ENCODE measurements around the gene TEX14.

TEX14 gene, protein sequence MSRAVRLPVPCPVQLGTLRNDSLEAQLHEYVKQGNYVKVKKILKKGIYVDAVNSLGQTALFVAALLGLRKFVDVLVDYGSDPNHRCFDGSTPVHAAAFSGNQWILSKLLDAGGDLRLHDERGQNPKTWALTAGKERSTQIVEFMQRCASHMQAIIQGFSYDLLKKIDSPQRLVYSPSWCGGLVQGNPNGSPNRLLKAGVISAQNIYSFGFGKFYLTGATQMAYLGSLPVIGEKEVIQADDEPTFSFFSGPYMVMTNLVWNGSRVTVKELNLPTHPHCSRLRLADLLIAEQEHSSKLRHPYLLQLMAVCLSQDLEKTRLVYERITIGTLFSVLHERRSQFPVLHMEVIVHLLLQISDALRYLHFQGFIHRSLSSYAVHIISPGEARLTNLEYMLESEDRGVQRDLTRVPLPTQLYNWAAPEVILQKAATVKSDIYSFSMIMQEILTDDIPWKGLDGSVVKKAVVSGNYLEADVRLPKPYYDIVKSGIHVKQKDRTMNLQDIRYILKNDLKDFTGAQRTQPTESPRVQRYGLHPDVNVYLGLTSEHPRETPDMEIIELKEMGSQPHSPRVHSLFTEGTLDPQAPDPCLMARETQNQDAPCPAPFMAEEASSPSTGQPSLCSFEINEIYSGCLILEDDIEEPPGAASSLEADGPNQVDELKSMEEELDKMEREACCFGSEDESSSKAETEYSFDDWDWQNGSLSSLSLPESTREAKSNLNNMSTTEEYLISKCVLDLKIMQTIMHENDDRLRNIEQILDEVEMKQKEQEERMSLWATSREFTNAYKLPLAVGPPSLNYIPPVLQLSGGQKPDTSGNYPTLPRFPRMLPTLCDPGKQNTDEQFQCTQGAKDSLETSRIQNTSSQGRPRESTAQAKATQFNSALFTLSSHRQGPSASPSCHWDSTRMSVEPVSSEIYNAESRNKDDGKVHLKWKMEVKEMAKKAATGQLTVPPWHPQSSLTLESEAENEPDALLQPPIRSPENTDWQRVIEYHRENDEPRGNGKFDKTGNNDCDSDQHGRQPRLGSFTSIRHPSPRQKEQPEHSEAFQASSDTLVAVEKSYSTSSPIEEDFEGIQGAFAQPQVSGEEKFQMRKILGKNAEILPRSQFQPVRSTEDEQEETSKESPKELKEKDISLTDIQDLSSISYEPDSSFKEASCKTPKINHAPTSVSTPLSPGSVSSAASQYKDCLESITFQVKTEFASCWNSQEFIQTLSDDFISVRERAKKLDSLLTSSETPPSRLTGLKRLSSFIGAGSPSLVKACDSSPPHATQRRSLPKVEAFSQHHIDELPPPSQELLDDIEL (N-terminal part only)

DNA sequence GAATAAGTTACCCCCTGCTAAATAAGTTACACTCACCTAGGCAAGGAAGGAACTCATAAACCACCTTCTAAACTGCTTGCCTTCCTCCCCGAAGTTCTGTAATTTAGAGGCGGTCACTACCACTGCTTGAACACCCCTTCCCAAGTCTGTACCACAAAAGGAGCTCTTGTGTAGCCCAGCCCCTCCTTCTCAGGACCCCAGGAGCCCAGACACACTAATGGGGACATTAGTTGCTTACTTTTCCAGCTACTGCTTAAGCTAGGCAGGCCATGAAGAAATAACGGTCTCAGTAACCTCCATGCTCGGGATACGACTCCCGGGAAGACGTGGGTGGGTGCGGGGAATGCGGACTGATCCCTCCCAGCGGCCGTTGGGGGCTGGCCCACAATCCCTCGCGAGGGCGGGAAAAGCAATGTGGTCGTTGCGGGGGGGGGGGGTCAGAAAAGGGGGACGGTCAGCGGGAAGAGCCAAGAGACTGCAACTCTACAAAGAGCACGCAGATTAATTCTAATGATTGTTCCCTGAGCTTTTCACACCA is at the start of gene TEX14:
TSS of gene TEX14 (minus strand) at position 345 of the 538 bp plus-strand sequence. CDS start 40,044 bp downstream, outside the sequence.
- Histone ChIP-seq H3K36me3 (ENCODE audit: control insufficient read depth, insufficient read depth, low read length) (no peaks in the 10 kb centered on the region; the same call in 1 of the 2 replicates), H3K27me3 (replicated peaks; ENCODE audit: control insufficient read depth, insufficient read depth, low read length) (no peaks in the 10 kb centered on the region), H3K4me3 (replicated peaks; ENCODE audit: low read depth, low read length) (peak within 1 kb of the TSS; percentile 78)
- no peak for DNase-seq (ENCODE audit: extremely low read depth, insufficient read length)
- TF ChIP-seq, protein P1, sequence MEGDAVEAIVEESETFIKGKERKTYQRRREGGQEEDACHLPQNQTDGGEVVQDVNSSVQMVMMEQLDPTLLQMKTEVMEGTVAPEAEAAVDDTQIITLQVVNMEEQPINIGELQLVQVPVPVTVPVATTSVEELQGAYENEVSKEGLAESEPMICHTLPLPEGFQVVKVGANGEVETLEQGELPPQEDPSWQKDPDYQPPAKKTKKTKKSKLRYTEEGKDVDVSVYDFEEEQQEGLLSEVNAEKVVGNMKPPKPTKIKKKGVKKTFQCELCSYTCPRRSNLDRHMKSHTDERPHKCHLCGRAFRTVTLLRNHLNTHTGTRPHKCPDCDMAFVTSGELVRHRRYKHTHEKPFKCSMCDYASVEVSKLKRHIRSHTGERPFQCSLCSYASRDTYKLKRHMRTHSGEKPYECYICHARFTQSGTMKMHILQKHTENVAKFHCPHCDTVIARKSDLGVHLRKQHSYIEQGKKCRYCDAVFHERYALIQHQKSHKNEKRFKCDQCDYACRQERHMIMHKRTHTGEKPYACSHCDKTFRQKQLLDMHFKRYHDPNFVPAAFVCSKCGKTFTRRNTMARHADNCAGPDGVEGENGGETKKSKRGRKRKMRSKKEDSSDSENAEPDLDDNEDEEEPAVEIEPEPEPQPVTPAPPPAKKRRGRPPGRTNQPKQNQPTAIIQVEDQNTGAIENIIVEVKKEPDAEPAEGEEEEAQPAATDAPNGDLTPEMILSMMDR (IDR thresholded peaks at IDR 0.05; ENCODE audit: insufficient read depth, low read length, poor library complexity, severe bottlenecking): no peak

DNA sequence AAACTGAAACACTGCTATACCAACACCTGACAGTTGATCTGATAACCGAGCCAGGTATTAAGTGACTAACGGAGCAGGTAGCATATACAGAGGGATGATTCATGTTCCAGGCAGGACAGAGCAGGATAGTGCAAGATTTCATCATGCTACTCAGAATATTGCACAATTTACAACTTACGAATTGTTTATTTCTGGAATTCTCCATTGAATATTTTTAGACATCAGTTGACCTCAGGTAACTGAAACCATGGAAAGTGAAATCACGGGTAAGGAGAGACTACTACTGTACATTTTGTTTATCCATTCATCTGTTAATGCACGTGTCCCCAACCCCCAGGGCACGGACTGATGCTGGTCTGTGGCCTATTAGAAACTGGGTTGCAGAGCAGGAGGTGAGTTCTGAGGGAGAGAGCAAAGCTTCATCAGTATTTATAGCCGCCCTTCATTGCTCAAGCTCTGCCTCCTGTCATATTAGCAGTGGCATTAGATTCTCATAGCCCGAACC is 49.3 kb upstream of the TEX14 start:
- no peaks in the 10 kb centered on the region for H3K27me3 ChIP-seq (replicated peaks; ENCODE audit: control insufficient read depth, insufficient read depth, low read length)
- TF ChIP-seq, protein P1 (IDR thresholded peaks at IDR 0.05; ENCODE audit: insufficient read depth, low read length, poor library complexity, severe bottlenecking): no peak
- DNase-seq (ENCODE audit: extremely low read depth, insufficient read length): no peak
- H3K4me3 ChIP-seq (replicated peaks; ENCODE audit: low read depth, low read length): no peak overlapping the region
- H3K36me3 ChIP-seq (ENCODE audit: control insufficient read depth, insufficient read depth, low read length): no peaks in the 10 kb centered on the region

DNA sequence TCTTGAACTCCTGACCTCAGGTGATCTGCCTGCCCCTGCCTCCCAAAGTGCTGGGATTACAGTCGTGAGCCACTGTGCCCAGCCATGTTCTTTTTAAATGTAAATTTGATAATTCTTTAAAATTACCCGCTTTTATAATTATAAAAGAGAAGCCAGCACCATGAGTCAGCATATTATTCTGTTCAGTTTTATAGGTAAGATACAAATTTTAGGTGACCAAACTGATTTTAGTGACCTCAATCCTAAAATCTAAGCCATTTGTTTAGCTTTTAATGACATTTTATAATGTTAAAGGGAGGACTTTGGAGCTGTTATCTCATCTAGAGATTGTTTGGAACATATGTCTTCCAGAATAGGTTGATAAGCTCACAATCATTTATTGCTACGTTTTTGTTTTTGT is 43.0 kb upstream of the TEX14 start:
- TF ChIP-seq, protein P1 (IDR thresholded peaks at IDR 0.05; ENCODE audit: insufficient read depth, low read length, poor library complexity, severe bottlenecking): no peak
- no peak for DNase-seq (ENCODE audit: extremely low read depth, insufficient read length)
- Histone ChIP-seq H3K4me3 (replicated peaks; ENCODE audit: low read depth, low read length) (no peak overlapping the region), H3K36me3 (ENCODE audit: control insufficient read depth, insufficient read depth, low read length) (no peaks in the 10 kb centered on the region), H3K27me3 (replicated peaks; ENCODE audit: control insufficient read depth, insufficient read depth, low read length) (no peaks in the 10 kb centered on the region)

DNA sequence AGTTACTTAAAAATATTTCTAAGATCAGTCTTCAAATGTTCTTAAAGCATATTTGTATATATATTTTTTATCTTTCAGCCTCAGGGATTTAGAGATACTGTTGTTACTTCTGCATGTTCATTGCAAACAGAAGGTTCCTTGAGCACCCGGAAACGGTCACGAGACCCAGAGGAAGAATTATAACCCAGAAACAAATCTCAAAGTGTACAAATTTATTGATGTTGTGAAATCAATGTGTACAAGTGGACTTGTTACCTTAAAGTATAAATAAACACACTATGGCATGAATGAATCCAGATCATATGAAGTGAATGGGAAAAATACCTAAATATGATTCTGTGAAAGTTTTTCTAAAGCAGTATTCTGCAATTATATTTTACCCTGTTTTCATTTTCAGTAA is 42.2 kb upstream of the TEX14 start:
- Histone ChIP-seq H3K27me3 (replicated peaks; ENCODE audit: control insufficient read depth, insufficient read depth, low read length) (no peaks in the 10 kb centered on the region), H3K36me3 (ENCODE audit: control insufficient read depth, insufficient read depth, low read length) (no peaks in the 10 kb centered on the region), H3K4me3 (replicated peaks; ENCODE audit: low read depth, low read length) (no peak overlapping the region)
- DNase-seq (ENCODE audit: extremely low read depth, insufficient read length): no peak
- TF ChIP-seq, protein P1 (IDR thresholded peaks at IDR 0.05; ENCODE audit: insufficient read depth, low read length, poor library complexity, severe bottlenecking): no peak

DNA sequence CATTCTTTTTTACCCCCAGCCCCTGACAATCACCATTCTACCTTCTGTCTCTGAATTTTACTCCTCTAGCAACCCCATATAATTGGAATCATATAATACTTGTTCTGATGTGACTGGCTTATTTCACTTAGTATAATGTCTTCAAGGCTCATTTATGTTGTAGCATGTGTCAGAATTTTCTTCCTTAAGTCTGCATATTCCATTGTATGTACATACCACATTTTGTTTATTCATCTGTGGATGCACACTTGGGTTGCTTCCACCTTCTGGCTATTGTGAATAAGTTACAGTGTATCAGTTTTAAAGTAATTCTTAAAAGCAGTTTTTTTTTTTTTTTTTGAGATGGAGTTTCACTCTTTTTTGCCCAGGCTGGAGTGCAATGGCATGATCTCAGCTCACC is 39.1 kb upstream of the TEX14 start:
- no peaks in the 10 kb centered on the region for H3K36me3 ChIP-seq (ENCODE audit: control insufficient read depth, insufficient read depth, low read length)
- no peak for DNase-seq (ENCODE audit: extremely low read depth, insufficient read length)
- no peak overlapping the region for H3K4me3 ChIP-seq (replicated peaks; ENCODE audit: low read depth, low read length)
- no peaks in the 10 kb centered on the region for H3K27me3 ChIP-seq (replicated peaks; ENCODE audit: control insufficient read depth, insufficient read depth, low read length)
- TF ChIP-seq, protein P1 (IDR thresholded peaks at IDR 0.05; ENCODE audit: insufficient read depth, low read length, poor library complexity, severe bottlenecking): no peak
